GM21717 (cell line): ENCODE measurements around the gene ZNF775.

ENCODE experiments used
- ATAC-seq: cut with Tn5 transposase; IDR thresholded peaks from one replicate; pipeline ENCODE4 v1.9.1; 2021; ENCODE audit warnings: mild to moderate bottlenecking, moderate library complexity; ENCODE audit not compliant: unreplicated experiment

Gene ZNF775

DNA sequence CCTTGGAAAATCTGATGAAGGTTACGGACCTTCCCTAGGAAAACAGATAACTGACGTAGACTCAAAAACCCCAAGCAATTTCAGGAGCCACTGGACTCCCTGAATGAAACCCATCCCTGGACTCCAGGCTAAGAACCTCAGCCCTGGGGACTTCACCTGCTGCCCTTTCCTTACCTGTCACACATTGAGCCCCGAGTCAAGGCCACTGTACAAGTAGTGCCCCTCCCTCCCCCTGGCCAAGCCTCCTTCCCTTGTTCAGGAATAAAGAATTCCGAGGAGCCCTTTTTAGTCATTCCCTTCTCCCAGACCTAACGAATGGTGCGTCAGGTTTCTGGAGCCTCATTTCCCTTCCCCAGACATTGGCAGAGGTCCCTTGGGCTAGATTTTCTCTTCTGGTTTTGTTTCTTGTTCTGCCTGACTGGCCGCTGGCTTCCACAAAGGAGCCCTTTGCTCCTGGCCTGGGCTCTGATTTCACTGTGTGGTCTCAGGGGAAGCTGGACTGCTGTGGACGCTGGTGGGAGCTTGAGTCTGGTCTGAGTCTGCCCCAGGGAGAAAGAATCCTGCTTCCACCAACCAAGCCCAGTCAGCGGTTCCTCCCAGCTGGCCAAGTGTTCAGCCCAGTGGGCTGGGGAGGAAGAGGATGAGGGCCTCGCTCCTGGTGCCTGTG is 31.7 kb downstream of the ZNF775 start:
- no peak for ATAC-seq

- ATAC-seq = no peak
Measured at GRCh38 chr7:150411606-150412005, 32.5 kb downstream of the ZNF775 start.

DNA sequence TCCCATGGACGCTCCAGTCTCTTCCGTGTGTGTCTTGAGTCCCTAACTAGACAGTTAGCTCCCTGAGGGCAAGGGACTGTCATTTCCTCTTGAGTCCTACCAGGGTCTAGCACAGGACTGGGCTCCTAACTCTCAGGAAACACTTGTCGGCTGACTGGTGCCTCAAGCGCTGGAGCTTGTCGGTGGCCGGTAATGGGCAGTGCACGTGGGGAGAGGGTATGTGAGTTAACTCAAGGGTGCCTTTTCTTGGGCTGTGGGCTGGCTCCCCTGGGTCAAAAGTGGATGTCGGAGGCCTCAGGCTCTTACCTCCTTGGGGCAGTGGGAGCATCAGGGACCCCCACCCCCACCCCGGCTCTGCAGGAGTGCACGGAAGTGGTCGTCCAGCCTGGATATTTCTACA is 32.9 kb downstream of the ZNF775 start:
- ATAC-seq = no peak

GRCh38 chr7:150412518-150413488 is 33.7 kb downstream of the ZNF775 start:
- no peak for ATAC-seq

DNA sequence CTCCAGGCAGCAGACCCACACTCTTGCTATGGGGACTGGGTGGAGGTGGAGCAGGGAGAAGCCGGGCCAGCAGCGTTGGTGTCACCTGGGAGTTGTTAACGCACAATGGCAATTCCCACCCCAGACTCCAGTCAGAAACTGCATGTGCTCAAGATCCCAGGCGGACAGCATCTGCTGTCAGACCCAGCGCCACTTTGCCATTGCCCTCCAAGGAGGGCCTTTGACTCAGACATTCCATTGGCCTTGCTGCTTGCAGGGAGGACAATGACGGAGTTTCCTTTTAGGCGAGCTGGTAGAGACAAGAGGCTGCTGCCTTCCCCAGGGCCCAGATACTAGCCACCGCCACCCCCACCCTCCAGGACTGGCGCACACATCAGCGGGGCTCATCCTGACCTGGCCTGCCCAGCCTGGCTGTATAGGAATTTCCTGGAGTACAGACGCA is 34.5 kb downstream of the ZNF775 start:
- no peak for ATAC-seq

GRCh38 chr7:150415161-150416153 is 36.3 kb downstream of the ZNF775 start:
- ATAC-seq = no peak

GRCh38 chr7:150417239-150417638 is 38.1 kb downstream of the ZNF775 start:
- ATAC-seq = no peak

DNA sequence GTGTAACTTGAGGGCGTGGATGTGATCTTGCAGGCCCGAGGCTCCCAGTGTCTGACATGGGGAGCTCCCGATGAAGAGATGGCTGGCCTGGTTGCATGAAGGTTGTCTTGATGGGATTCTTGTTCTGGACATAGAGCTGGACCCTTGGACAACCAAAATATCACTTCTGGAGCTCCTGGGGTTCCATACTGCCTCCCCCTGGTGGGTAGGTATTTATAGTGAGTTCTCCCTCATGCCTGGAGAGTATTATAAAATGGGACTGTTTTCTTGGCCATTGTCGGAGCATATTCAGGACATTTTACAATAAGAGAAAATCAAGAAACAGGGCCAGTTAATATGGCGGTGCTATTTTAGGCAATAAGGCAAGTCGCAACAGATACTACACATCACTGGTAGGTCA is 38.7 kb downstream of the ZNF775 start:
- no peak for ATAC-seq

DNA sequence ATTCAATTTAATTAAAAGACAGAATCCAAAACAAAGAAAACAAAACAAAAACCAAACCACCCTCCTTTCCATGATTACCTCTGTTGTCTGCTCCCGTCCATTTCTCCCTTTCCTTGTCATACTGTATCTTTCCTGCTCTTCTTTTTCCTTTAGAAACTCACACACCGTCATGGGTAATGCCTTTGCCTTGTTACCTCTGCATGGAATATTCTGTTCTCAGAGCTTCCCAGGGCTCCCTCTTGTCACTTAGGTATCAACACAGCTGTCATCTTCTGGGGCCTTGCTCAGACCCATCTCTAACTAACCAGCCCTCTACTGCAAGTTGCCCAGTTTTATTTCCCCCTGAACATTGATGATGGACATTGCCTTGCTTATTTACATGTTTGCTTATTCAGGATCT is 41.1 kb downstream of the ZNF775 start:
- ATAC-seq = no peak

- ATAC-seq = peak; percentile 94
Measured at GRCh38 chr7:150420987-150421674, 42.0 kb downstream of the ZNF775 start.

DNA sequence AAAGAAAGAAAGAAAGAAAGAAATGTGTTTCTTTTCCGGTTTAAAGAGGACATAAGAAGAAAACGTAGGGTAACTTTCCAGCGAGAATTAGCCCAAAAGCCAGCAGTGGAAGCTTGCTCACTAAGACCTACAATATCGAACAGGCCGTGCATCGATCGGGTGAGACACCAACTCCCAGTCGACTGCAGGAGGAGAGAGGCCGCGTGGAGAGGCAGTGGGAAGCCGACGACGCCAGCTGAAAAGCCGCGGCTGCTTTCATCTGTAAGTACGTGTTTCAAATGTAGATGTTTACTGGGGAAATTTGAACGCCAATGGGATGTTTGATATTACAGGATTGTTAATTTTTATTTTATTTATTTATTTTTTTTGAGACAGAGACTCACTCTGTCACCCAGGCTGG is 42.7 kb downstream of the ZNF775 start:
- no peak for ATAC-seq

DNA sequence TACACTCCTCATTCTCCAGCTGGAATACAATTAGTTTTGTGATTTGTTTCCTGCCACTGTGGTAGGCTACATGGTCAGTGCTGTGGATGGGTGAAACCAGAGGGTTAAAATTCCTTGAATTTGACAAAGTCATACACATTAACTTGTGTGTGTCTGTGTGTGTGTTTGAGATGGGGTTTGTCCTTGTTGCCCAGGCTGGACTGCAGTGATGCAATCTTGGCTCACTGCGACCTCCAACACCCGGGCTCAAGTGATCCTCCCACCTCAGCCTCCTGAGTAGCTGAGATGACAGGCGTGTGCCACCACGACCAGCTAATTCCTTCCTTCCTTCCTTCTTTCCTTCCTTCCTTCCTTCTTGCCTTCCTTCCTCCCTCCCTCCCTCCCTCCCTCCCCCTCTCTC is 46.5 kb downstream of the ZNF775 start:
- ATAC-seq = no peak

- no peak for ATAC-seq
Measured at GRCh38 chr7:150428671-150429451, 49.7 kb downstream of the ZNF775 start.

GRCh38 chr7:150429699-150430098 is 50.6 kb downstream of the ZNF775 start:
- no peak for ATAC-seq

GRCh38 chr7:150430465-150431085 is 51.4 kb downstream of the ZNF775 start:
- no peak for ATAC-seq

DNA sequence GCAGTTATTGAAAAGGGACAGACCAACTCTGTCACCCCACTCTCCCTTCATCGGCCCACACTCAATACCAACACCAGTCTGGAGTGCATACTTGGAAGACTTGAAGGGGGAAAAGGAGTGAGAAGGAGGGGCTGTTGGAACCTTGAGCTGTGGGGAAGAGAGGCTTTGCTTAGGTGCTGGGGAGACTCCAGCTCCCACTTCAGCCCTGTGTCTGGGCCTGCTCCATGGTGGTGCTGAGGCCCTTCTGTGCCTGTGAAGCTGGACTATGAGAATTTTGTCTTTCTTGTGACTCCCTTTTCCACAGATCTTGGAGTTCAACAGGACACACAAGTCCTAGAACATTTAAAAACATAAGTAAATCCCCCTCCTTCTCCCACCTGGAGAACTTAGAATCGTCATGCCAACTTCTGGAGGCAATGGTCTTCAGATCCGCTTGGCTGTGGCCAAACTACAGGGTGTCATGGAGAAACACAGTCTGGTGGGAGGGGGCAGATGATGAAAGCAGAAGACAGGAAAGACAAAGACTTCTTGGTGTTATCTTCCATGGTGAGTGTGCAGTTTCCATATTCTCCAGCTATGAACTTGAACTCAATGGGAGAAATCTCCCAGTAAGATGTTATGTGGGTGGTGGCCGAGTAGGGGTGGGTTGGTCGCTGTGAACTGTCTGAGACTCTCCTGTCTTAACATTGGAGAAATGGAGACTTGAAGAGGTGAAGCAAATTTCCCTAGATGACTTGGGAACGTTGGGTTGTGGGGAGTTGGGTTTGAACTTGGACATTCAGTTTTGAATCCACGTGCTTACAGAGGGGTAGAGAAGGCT is 52.9 kb downstream of the ZNF775 start:
- ATAC-seq = no peak

GRCh38 chr7:150432915-150433892 is 54.1 kb downstream of the ZNF775 start:
- ATAC-seq = peak; percentile 31
